ENCODE results near the gene PRDM11. TPM values are rescaled to one million over a fixed set of nuclear protein-coding genes. Genes with fewer than 3 reads are reported as not detected.

The PRDM11 gene
- total RNA-seq, 1 experiment from 2014 or later = 8.1 TPM

- CTCF ChIA-PET = no interaction called here
Observed at GRCh38 chr11:45225961-45226871, 79.8 kb downstream of the PRDM11 start.

GRCh38 chr11:45226901-45227300, 80.5 kb downstream of the PRDM11 start:
- H3K27ac Mint-ChIP-seq (ENCODE audit: unreplicated experiment) = no peak overlapping the region
- H3K9me3 Mint-ChIP-seq (ENCODE audit: low read depth, unreplicated experiment) = no peaks in the 10 kb centered on the region
- H3K36me3 Mint-ChIP-seq (ENCODE audit: insufficient read depth, unreplicated experiment) = no peaks in the 10 kb centered on the region
- CTCF ChIA-PET = no interaction called here
- TF ChIP-seq CTCF (IDR thresholded peaks at IDR 0.05; ENCODE audit: unreplicated experiment) = no peak
- H3K4me3 Mint-ChIP-seq (ENCODE audit: low read depth, unreplicated experiment) = no peak overlapping the region
- no peak for DNase-seq
- no peaks in the 10 kb centered on the region for H3K27me3 Mint-ChIP-seq (ENCODE audit: unreplicated experiment)
- intact Hi-C loops (cut with micrococcal nuclease; ENCODE audit: unreplicated experiment) = no loop called here
- no TSS peak for BruUV-seq (replicated peaks)
- no peaks in the 10 kb centered on the region for H3K4me1 Mint-ChIP-seq (ENCODE audit: low read depth, unreplicated experiment)

More at GRCh38 chr11:45225961-45226871, 79.8 kb downstream of the PRDM11 start:
- no peaks in the 10 kb centered on the region for H3K4me1 Mint-ChIP-seq (ENCODE audit: low read depth, unreplicated experiment)
- no peak overlapping the region for H3K4me3 Mint-ChIP-seq (ENCODE audit: low read depth, unreplicated experiment)
- H3K36me3 Mint-ChIP-seq (ENCODE audit: insufficient read depth, unreplicated experiment) = no peaks in the 10 kb centered on the region
- no peak overlapping the region for H3K27ac Mint-ChIP-seq (ENCODE audit: unreplicated experiment)
- intact Hi-C loops (cut with micrococcal nuclease; ENCODE audit: unreplicated experiment) = no loop called here
- no peaks in the 10 kb centered on the region for H3K27me3 Mint-ChIP-seq (ENCODE audit: unreplicated experiment)
- DNase-seq = no peak
- no peak for TF ChIP-seq CTCF (IDR thresholded peaks at IDR 0.05; ENCODE audit: unreplicated experiment)
- H3K9me3 Mint-ChIP-seq (ENCODE audit: low read depth, unreplicated experiment) = no peaks in the 10 kb centered on the region
- no TSS peak for BruUV-seq (replicated peaks)

- CTCF ChIA-PET = interaction anchor here (1.0 kb wide), 1 partner anchor 32 kb away, joined by 3 read pairs; no protein-coding TSS in a partner anchor
- TF ChIP-seq CTCF (IDR thresholded peaks at IDR 0.05; ENCODE audit: unreplicated experiment) = no peak
- BruUV-seq (replicated peaks) = no TSS peak
- no peaks in the 10 kb centered on the region for H3K36me3 Mint-ChIP-seq (ENCODE audit: insufficient read depth, unreplicated experiment)
- H3K27ac Mint-ChIP-seq (ENCODE audit: unreplicated experiment) = no peak overlapping the region
- H3K4me3 Mint-ChIP-seq (ENCODE audit: low read depth, unreplicated experiment) = no peak overlapping the region
- intact Hi-C loops (cut with micrococcal nuclease; ENCODE audit: unreplicated experiment) = no loop called here
- no peaks in the 10 kb centered on the region for H3K9me3 Mint-ChIP-seq (ENCODE audit: low read depth, unreplicated experiment)
- H3K4me1 Mint-ChIP-seq (ENCODE audit: low read depth, unreplicated experiment) = no peaks in the 10 kb centered on the region
- no peaks in the 10 kb centered on the region for H3K27me3 Mint-ChIP-seq (ENCODE audit: unreplicated experiment)
- no peak for DNase-seq
Observed at GRCh38 chr11:45227836-45228235, 81.4 kb downstream of the PRDM11 start.

GRCh38 chr11:45229401-45230020, 83.1 kb downstream of the PRDM11 start:
- Mint-ChIP-seq H3K27me3 (ENCODE audit: unreplicated experiment) (no peaks in the 10 kb centered on the region), H3K4me3 (ENCODE audit: low read depth, unreplicated experiment) (no peak overlapping the region), H3K9me3 (ENCODE audit: low read depth, unreplicated experiment) (no peaks in the 10 kb centered on the region), H3K4me1 (ENCODE audit: low read depth, unreplicated experiment) (no peaks in the 10 kb centered on the region), H3K27ac (ENCODE audit: unreplicated experiment) (no peak overlapping the region), H3K36me3 (ENCODE audit: insufficient read depth, unreplicated experiment) (no peaks in the 10 kb centered on the region)
- CTCF ChIA-PET = interaction anchor here (0.6 kb wide), 1 partner anchor 1323 kb away, joined by 3 read pairs; no protein-coding TSS in a partner anchor
- TF ChIP-seq CTCF (IDR thresholded peaks at IDR 0.05; ENCODE audit: unreplicated experiment) = no peak
- intact Hi-C loops (cut with micrococcal nuclease; ENCODE audit: unreplicated experiment) = loop anchor here (10.0 kb wide), 1 partner anchor 115 kb away; no protein-coding TSS in a partner anchor
- BruUV-seq (replicated peaks) = no TSS peak
- no peak for DNase-seq
